NOMO-1 treated with DMSO at 0.1 percent for 48 hours (cell line): ENCODE results near the gene VMP1.
"Not testable (repeated sequence)": the region's sequence is repeated elsewhere in the genome, so short reads cannot be mapped to it uniquely, and the experiment has no call there.

Experiments
- DNase-seq: peaks from one replicate; lab custom pipeline; 2025; ENCODE audit not compliant: unreplicated experiment; lab: John Stamatoyannopoulos, UW

VMP1 gene

GRCh38 chr17:59776577-59776976, 69.1 kb downstream of the VMP1 start:
- DNase-seq = no peak

GRCh38 chr17:59777033-59777432, 69.6 kb downstream of the VMP1 start:
- no peak for DNase-seq

DNA sequence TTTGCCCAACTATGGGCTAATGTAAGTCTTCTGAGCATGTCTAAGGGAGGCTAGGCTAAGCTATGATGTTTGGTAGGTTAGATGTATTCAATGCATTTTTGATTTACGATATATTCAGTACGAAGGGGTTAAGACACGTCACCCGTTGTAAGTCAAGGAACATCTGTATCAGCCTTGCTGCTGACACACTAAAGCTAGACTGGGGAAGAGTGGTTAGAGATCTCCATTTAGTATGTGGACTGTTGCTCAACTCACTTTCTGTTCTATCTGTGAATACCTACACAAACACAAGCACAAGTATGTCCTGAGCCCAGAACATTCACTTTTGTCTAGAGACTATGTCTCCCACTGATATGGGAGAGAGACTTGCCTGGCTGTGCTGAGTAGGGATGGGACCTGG, 71.5 kb downstream of the VMP1 start:
- DNase-seq = no peak

- no peak for DNase-seq
Observed at GRCh38 chr17:59779521-59779920, 72.1 kb downstream of the VMP1 start.

DNA sequence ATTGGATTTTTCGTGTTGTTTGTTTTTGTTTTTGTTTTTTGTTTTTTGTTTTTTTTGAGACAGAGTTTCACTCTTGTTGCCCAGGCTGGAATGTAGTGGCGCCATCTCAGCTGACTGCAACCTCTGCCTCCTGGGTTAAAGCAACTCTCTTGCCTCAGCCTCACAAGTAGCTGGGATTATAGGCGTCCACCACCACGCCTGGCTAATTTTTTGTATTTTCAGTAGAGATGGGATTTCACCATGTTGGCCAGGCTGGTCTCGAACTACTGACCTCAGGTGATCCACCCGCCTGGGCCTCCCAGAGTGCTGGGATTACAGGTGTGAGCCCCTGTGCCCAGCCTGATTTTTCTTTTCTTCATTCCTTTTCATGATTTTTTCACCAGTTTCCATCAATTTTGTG, 73.1 kb downstream of the VMP1 start:
- not testable (repeated sequence) for DNase-seq

GRCh38 chr17:59783221-59784047, 76.0 kb downstream of the VMP1 start:
- DNase-seq = peak; percentile 29

DNA sequence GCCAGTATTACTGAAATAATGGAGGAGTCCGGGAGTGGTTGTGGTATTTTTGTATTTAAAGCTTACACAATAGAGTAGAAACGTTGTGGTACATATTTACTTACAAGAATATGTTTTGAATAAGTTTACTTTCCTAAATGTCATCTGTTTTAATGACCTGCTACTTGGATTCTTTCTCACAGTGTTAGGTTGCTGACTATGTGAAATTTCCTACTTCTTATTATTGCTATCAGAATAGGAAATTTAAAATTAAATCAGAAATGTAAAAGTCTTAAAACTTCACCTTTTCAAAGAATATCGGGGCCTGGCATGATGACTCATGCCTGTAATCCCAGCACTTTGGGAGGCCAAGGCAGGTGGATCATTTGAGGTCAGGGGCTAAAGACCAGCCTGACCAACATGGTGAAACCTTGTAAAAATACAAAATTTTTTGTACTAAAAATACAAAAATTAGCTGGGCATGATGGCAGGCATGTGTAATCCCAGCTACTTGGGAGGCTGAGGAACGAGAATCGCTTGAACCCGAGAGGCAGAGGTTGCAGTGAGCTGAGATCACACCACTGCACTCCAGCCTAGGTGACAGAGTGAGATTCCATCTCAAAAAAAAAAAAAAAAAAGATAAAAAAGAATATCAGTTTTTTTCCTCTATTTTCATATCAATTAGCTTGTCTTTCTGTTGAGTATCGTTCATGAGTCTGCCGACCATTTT, 77.8 kb downstream of the VMP1 start:
- DNase-seq = no peak

- no peak for DNase-seq
Observed at GRCh38 chr17:59786213-59786535, 78.7 kb downstream of the VMP1 start.

GRCh38 chr17:59786536-59787319, 79.3 kb downstream of the VMP1 start:
- peak; percentile 99 for DNase-seq

DNA sequence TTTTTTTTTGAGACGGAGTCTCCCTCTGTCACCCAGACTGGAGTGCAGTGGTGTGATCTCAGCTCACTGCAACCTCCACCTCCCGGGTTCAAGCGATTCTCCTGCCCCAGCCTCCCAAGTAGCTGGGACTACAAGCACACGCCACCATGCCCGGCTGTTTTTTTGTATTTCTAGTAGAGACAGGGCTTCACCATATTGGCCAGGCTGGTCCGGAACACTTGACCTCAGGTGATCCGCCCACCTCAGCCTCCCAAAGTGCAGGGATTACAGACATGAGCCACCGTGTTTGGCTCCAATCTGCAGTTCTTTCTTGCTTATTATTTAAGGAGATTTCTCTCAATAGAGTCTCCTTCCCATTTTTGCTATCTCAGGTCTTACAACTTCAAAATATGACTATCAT, 82.4 kb downstream of the VMP1 start:
- not testable (repeated sequence) for DNase-seq

DNA sequence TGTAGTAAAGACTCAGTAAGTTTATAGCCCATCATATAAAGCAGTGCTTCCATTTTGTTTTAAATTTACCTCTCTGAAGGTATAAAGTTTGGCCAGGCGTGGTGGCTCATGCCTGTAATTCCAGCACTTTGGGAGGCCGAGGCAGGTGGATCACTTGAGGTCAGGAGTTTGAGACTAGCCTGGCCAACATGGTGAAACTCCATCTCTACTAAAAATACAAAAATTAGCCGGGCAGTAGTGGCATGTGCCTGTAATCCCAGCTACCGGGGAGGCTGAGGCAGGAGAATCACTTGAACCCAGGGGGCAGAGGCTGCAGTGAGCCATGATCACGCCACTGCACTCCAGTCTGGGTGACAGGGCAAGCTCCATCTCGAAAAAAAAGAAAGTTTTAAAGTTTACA, 83.0 kb downstream of the VMP1 start:
- DNase-seq = not testable (repeated sequence)

DNA sequence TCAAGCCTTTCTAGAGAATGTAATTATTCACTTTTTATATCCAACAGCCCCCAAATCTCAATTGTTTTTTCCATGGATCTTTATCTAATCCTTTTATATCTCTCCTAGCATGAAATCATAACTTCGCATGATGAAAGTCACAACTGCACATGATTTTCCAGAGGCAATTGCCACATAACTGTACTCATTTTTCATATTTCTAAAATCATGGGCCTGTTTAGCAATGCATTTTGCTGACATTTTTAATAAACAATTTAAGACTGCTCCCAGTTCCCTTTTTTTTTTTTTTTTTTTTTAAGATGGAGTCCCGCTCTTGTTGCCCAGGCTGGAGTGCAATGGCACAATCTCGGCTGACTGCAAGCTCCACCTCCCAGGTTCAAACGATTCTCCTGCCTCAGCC, 83.5 kb downstream of the VMP1 start:
- peak; percentile 73 for DNase-seq

GRCh38 chr17:59791603-59792457, 84.4 kb downstream of the VMP1 start:
- DNase-seq = no peak

DNA sequence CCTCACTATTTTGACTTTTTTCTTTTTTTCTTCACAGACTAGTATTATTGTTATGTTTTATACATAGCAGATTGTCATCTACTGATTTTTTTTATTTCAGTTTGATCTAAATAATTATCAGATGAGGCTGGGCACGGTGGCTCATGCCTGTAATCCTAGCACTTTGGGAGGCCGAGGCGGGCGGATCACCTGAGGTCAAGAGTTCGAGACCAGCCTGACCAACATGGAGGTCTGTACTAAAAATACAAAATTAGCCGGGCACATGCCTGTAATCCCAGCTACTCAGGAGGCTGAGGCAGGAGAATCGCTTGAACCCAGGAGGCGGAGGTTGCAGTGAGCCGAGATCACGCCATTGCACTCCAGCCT, 85.0 kb downstream of the VMP1 start:
- DNase-seq = not testable (repeated sequence)

- DNase-seq = no peak
Observed at GRCh38 chr17:59793205-59793604, 85.8 kb downstream of the VMP1 start.

DNA sequence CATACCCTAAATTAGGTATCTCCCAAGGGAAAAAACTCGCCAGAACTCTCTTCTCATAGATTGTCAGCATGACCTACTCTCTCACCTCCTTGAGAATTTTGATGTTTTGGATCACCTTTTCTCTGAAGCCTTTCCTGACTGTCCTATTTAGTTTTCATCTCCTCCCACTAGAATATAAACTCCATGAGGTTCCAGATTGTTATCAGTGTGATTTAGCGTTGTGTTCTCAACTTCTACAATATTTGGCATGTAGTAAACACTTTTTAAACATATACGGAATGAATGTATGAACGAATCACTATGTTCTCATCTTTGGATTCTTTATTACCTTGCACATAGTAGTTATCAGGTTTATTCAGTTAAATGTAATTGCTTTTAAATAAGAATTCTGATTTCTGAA, 88.7 kb downstream of the VMP1 start:
- no peak for DNase-seq

GRCh38 chr17:59796785-59797205, 89.3 kb downstream of the VMP1 start:
- DNase-seq = no peak

GRCh38 chr17:59798111-59798510, 90.7 kb downstream of the VMP1 start:
- DNase-seq = no peak

DNA sequence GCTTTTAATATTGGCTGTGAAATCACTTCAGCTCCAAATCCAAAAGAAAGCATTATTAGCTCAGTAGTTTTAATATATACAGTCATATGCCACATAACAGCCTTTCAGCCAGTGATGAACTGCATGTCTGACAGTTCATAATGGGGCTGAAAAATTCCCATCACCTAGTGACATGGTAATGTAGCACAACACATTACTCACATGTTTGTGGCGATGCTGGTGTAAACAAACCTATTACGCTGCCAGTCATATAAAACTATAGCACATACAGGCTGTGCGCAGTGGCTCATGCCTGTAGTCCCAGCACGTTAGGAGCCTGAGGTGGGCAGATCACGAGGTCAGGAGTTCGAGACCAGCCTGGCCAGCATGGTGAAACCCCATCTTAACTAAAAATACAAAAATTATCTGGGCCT, 93.1 kb downstream of the VMP1 start:
- no peak for DNase-seq

DNA sequence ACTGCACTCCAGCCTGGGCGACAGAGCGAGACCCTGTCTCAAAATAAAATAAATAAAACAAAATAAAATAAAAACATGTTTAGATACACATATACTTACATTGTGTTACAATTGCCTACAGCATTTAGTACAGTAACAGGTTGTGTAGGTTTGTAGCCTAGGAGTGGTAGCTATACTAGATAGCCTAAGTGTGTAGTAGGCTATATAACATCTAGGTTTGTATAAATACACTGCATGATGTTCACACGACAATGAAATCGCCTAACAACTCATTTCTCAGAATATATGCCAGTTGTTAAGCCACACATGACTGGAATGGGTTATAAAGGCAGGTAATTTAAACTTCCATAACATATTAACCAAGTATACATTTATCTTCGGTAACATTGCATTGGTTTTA, 94.7 kb downstream of the VMP1 start:
- DNase-seq = no peak

DNA sequence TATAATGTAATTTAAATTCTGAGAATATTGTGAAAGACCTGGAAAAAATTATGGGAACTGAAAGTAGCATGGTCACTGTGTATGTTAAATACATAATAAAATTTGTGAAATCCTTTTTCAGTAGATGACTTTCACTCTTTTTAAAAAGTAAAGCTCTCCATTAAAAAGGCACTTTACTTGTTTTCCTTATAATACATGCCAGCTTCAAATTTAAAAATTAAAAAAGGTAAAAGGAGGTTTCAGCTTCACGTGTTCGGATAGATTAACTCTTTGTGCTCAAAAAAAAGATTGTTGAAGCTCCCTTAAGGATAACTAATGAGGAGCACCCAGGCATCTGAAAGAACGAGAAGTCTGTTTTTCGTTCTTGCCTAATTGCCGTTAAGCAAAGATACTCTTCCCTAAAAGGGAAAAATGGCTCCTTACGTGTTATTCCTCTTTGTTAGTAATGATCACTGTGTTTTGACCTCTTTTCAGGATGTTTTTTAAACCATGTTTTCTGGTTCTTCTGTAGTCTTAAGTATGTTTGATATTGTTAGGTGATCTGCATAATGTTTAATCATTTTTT, 97.5 kb downstream of the VMP1 start:
- peak; percentile 81 for DNase-seq
